GM12878 (cell line): ENCODE measurements around the gene LATS2. TPM values are rescaled to one million over a fixed set of nuclear protein-coding genes. Genes with fewer than 3 reads are reported as not detected.

Source experiments
- ATAC-seq: fragments of 200-7000 bp; cut with Tn5 transposase; 3 replicates; pipeline ENCODE4 v1.9.1; 2020; ENCODE audit warnings: mild to moderate bottlenecking, moderate library complexity
- BruUV-seq: library from RNA; stranded (reverse); fragments of 400-500 nt; replicated peaks from 2 replicates; lab custom pipeline; 2021; lab: Mats Ljungman, UMichigan
- CTCF ChIA-PET: fragments of 300-600 bp; sonication (Branson Sonifier 250); formaldehyde crosslinking; extraction: SDS; loops from one replicate; lab custom pipeline; 2021; ENCODE audit warnings: inconsistent platforms; lab: Yijun Ruan, JAX
- POLR2A ChIA-PET: fragments of 350-600 bp; formaldehyde crosslinking; extraction: SDS; loops from one replicate; lab custom pipeline; 2021; ENCODE audit warnings: inconsistent platforms; lab: Charles Lee
- RAD21 ChIA-PET: fragments of 300-600 bp; sonication (Branson Sonifier 250); formaldehyde crosslinking; loops from one replicate; lab custom pipeline; 2023; ENCODE audit warnings: antibody characterized with exemption; ENCODE audit not compliant: unreplicated experiment; lab: Charles Lee
- SMC1A ChIA-PET: fragments of 300-600 bp; sonication (Branson Sonifier 250); formaldehyde crosslinking; loops from one replicate; lab custom pipeline; 2023; ENCODE audit not compliant: unreplicated experiment, uncharacterized antibody; lab: Charles Lee
- DNase-seq: peaks from one replicate; pipeline ENCODE4 v3.0.0-alpha.2; 2011; ENCODE audit warnings: low read depth, low spot score
- FAIRE-seq: peaks from 3 replicates; lab custom pipeline; 2011; peaks lifted over from hg19 to GRCh38; lab: Jason Lieb, UNC
- H2AFZ ChIP-seq: 2 replicates; pipeline ENCODE4 v1.6.0; 2011; ENCODE audit warnings: low read depth, low read length, control low read depth; ENCODE audit not compliant: control insufficient read depth
- H3K27ac ChIP-seq: 2 replicates; pipeline ENCODE4 v1.5.1; 2011; ENCODE audit warnings: control low read depth; ENCODE audit not compliant: control insufficient read depth, insufficient read depth
- H3K27me3 ChIP-seq, 2 experiments: replicated peaks in 1 of 2; 2 replicates each; pipeline versions ENCODE4 v1.6.0 to v1.6.1; 2011; ENCODE audit warnings: low read length in 1 of 2; ENCODE audit not compliant: control insufficient read depth in 2 of 2, insufficient read depth in 2 of 2
- H3K36me3 ChIP-seq, 2 experiments: 2 replicates each; pipeline ENCODE4 v1.5.1; 2011; ENCODE audit warnings: low read length in 1 of 2; ENCODE audit not compliant: control insufficient read depth in 2 of 2, insufficient read depth in 2 of 2
- H3K4me1 ChIP-seq: 2 replicates; pipeline ENCODE4 v1.6.1; 2011; ENCODE audit warnings: mild to moderate bottlenecking, low read length, moderate library complexity, mixed read lengths; ENCODE audit not compliant: control insufficient read depth, insufficient read depth
- H3K4me2 ChIP-seq: 2 replicates; pipeline ENCODE4 v1.6.0; 2011; ENCODE audit warnings: control low read depth; ENCODE audit not compliant: control insufficient read depth, insufficient read depth
- H3K4me3 ChIP-seq: fragments of 200-600 bp; sonication (generic); 2 replicates; pipeline ENCODE4 v1.5.1; 2016
- H3K79me2 ChIP-seq: 2 replicates; pipeline ENCODE4 v1.6.0; 2011; ENCODE audit warnings: low read length; ENCODE audit not compliant: control insufficient read depth, insufficient read depth
- H3K9ac ChIP-seq: 2 replicates; pipeline ENCODE4 v1.8.0; 2011; ENCODE audit warnings: low read length, control low read depth, mixed read lengths; ENCODE audit not compliant: control insufficient read depth, insufficient read depth
- H3K9me3 ChIP-seq: replicated peaks from 3 replicates; pipeline ENCODE4 v1.5.1; 2011; ENCODE audit warnings: mild to moderate bottlenecking, low read length; ENCODE audit not compliant: control insufficient read depth, insufficient read depth
- H4K20me1 ChIP-seq: 2 replicates; pipeline ENCODE4 v1.6.0; 2011; ENCODE audit not compliant: control insufficient read depth, insufficient read depth
- CEBPB ChIP-seq, 2 experiments: fragments of 150-350 bp in 1 of 2; IDR thresholded peaks; 2 replicates each; pipeline ENCODE4 v1.6.1; 2012 to 2014; ENCODE audit warnings: low read depth in 2 of 2, low read length in 2 of 2, borderline replicate concordance in 1 of 2, inconsistent platforms in 1 of 2
- CHD1 ChIP-seq: IDR thresholded peaks from 2 replicates; pipeline ENCODE4 v1.6.1; 2012; ENCODE audit warnings: low read depth, low read length, improper control_type of control experiment
- EP300 ChIP-seq, 2 experiments: fragments of 150-350 bp in 1 of 2; IDR thresholded peaks; 2 replicates each; pipeline ENCODE4 v1.6.1; 2011 to 2012; ENCODE audit warnings: low read depth in 2 of 2, low read length in 2 of 2, borderline replicate concordance in 1 of 2, improper control_type of control experiment in 1 of 2, inconsistent platforms in 1 of 2; ENCODE audit not compliant: control insufficient read depth in 1 of 2
- EZH2 ChIP-seq: IDR thresholded peaks from 2 replicates; pipeline ENCODE4 v1.6.1; 2012; ENCODE audit warnings: low read depth, mild to moderate bottlenecking, control low read depth, inconsistent platforms, low read length, borderline replicate concordance; ENCODE audit not compliant: control insufficient read depth
- HSF1 ChIP-seq: fragments of 150-350 bp; IDR thresholded peaks from 2 replicates; pipeline ENCODE4 v1.6.1; 2014; ENCODE audit warnings: mild to moderate bottlenecking, low read depth, low read length
- KAT2A ChIP-seq: conservative IDR thresholded peaks from 2 replicates; pipeline ENCODE4 v1.6.1; 2011; ENCODE audit warnings: low read depth, low read length; ENCODE audit not compliant: control insufficient read depth
- LARP7 ChIP-seq: fragments of 450-650 bp; IDR thresholded peaks from 2 replicates; pipeline ENCODE4 v1.6.1; 2017; ENCODE audit warnings: mild to moderate bottlenecking
- MEF2B ChIP-seq: fragments of 450-650 bp; IDR thresholded peaks from 2 replicates; pipeline ENCODE4 v1.6.1; 2018; ENCODE audit warnings: mild to moderate bottlenecking, moderate library complexity; ENCODE audit not compliant: partially characterized antibody, poor library complexity, severe bottlenecking
- PAX5 ChIP-seq: IDR thresholded peaks from 2 replicates; pipeline ENCODE4 v1.6.1; 2011; ENCODE audit warnings: low read depth, low read length, borderline replicate concordance
- PBX3 ChIP-seq: IDR thresholded peaks from 2 replicates; pipeline ENCODE4 v1.6.1; 2011; ENCODE audit warnings: mild to moderate bottlenecking, low read depth, low read length, moderate library complexity; ENCODE audit not compliant: insufficient replicate concordance
- POLR2AphosphoS2 ChIP-seq: IDR thresholded peaks from 2 replicates; pipeline ENCODE4 v1.6.1; 2011; ENCODE audit warnings: low read depth, mild to moderate bottlenecking, low read length, improper control_type of control experiment, moderate library complexity
- SP1 ChIP-seq: IDR thresholded peaks from one replicate; pipeline ENCODE4 v1.6.1; 2011; ENCODE audit warnings: low read depth, low read length
- SRF ChIP-seq, 2 experiments: IDR thresholded peaks; 2 replicates each; pipeline ENCODE4 v1.6.1; 2011; ENCODE audit warnings: low read depth in 2 of 2, low read length in 2 of 2, mild to moderate bottlenecking in 1 of 2, moderate library complexity in 1 of 2
- STAT3 ChIP-seq: IDR thresholded peaks from 2 replicates; pipeline ENCODE4 v1.6.1; 2011; ENCODE audit warnings: low read depth, low read length, improper control_type of control experiment
- WRNIP1 ChIP-seq: IDR thresholded peaks from 2 replicates; pipeline ENCODE4 v1.6.1; 2011; ENCODE audit warnings: low read depth, low read length, improper control_type of control experiment, borderline replicate concordance
- YBX1 ChIP-seq: fragments of 450-650 bp; IDR thresholded peaks from 2 replicates; pipeline ENCODE4 v1.6.1; 2016; ENCODE audit warnings: antibody characterized with exemption
- ZBED1 ChIP-seq: IDR thresholded peaks from 2 replicates; pipeline ENCODE4 v1.6.1; 2016; ENCODE audit warnings: borderline replicate concordance
- ZNF274 ChIP-seq: IDR thresholded peaks from one replicate; pipeline ENCODE4 v1.8.0; 2011; ENCODE audit not compliant: insufficient read length, insufficient read depth
- WGBS: methylation state at CpG from one replicate; pipeline ENCODE4 v1.1.6; 2016; ENCODE audit warnings: low lambda C conversion rate; ENCODE audit not compliant: insufficient replicate concordance, insufficient coverage; ENCODE audit errors: missing lambda C conversion rate; 5-methylcytosine and 5-hydroxymethylcytosine counted together
- in situ Hi-C: fragments of 300-500 bp; cut with MboI; formaldehyde crosslinking; loops from 9 replicates; pipeline ENCODE4 v1.14.3; 2018; ENCODE audit warnings: mixed read lengths
- intact Hi-C: fragments of 100-400 bp; cut with micrococcal nuclease; formaldehyde crosslinking; loops from one replicate; pipeline ENCODE4 v1.14.2; 2022; ENCODE audit not compliant: unreplicated experiment
- polyA plus RNA-seq, 11 experiments: library from polyadenylated mRNA; depleted of rRNA in 4 of 11; unstranded in 6 of 11; stranded (reverse) in 5 of 11; fragments of >200 nt; fragmentation: Nextera tagmentation in 4 of 11; fragmentation: Illumina TruSeq in 1 of 11; extraction: Ambion mirVana in 4 of 11; extraction: Trizol in 1 of 11; gene quantifications; 1 replicate in 1 of 11; 2 replicates in 10 of 11; pipeline versions ENCODE4 v1.2.1 to v1.2.3, GENCODE V29; 2011 to 2016; ENCODE audit warnings: inconsistent platforms in 2 of 11, missing spikeins in 2 of 11, low read depth in 1 of 11
- total RNA-seq, 4 experiments: library from RNA; depleted of rRNA in 3 of 4; stranded (reverse); fragments of >200 nt in 3 of 4; fragmentation: Illumina TruSeq in 1 of 4; extraction: Trizol in 1 of 4; gene quantifications; 2 replicates each; pipeline versions ENCODE4 v1.2.1 to v1.2.3, GENCODE V29; 2013 to 2021
- TF ChIP-seq, protein P1 (sequence below): IDR thresholded peaks from 2 replicates; pipeline ENCODE4 v1.6.1; 2012; ENCODE audit warnings: low read depth, low read length, improper control_type of control experiment
- TF ChIP-seq, protein P2 (sequence below): IDR thresholded peaks from 2 replicates; pipeline ENCODE4 v1.6.1; 2011; ENCODE audit warnings: borderline replicate concordance, low read depth, mild to moderate bottlenecking, moderate library complexity, low read length; ENCODE audit not compliant: insufficient read depth, poor library complexity, severe bottlenecking

LATS2 gene
- total and polyA plus RNA-seq, 10 of the 15 experiments (the other 5 are each of a cell fraction or from before 2014, with no cell fraction given), result 0.90 to 7.8 (median 2.0) TPM

DNA sequence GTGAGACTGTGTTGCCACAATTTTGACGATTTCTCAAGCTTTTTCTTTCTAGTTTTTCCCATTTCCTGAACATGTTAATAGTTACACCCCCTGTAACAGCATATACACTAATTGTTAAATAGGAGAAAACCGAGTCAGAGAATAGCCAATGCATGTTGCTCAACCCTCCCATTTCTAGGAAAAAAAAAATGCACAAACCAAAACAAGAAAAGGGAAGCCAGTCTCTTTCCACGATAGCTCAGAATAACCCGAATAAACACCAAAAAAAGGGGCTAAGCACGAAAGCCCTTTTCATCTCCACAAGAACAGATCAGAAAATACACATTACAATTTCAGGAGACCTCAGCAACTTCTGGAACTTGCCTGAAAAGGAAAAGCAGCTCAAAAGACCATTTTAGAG, 16.3 kb downstream of the LATS2 start:
- BruUV-seq, result no TSS peak
- ChIA-PET POLR2A (no interaction called here), CTCF (interaction anchor here (0.6 to 1.3 kb wide), 3 partner anchors 101 to 131 kb away, joined by 3 to 6 read pairs (median 4); partner anchors contain the start of genes MRPL57 and SKA3), SMC1A (interaction anchor here (0.8 to 1.1 kb wide), 2 partner anchors 11 to 102 kb away, joined by 3 read pairs; no protein-coding TSS in a partner anchor), RAD21 (interaction anchor here (1.0 kb wide), 1 partner anchor 16 kb away, joined by 3 read pairs; the partner anchor contains the start of gene LATS2)
- Histone ChIP-seq H3K36me3 (no peaks in the 10 kb centered on the region), H4K20me1 (no peaks in the 10 kb centered on the region), H3K9me3 (no peaks in the 10 kb centered on the region), H3K4me2 (peak overlapping the region; percentile 17; the same call in 1 of the 2 replicates), H3K79me2 (no peaks in the 10 kb centered on the region; the same call in 1 of the 2 replicates), H3K9ac (no peak overlapping the region), H3K27me3 (no peaks in the 10 kb centered on the region), H3K4me1 (peaks cover 3% of the 10 kb centered on the region; the same call in 1 of the 2 replicates), H3K4me3 (no peak overlapping the region), H3K27ac (no peak overlapping the region), H2AFZ (peak overlapping the region; percentile 34)
- TF ChIP-seq ZNF274, result no peak
- no peak for TF ChIP-seq SP1
- TF ChIP-seq, protein P1, sequence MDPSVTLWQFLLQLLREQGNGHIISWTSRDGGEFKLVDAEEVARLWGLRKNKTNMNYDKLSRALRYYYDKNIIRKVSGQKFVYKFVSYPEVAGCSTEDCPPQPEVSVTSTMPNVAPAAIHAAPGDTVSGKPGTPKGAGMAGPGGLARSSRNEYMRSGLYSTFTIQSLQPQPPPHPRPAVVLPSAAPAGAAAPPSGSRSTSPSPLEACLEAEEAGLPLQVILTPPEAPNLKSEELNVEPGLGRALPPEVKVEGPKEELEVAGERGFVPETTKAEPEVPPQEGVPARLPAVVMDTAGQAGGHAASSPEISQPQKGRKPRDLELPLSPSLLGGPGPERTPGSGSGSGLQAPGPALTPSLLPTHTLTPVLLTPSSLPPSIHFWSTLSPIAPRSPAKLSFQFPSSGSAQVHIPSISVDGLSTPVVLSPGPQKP, result no peak
- TF ChIP-seq LARP7, result no peak
- TF ChIP-seq PAX5, result no peak
- no peak for TF ChIP-seq PBX3
- TF ChIP-seq MEF2B, result no peak
- TF ChIP-seq SRF (IDR thresholded peaks at IDR 0.05; ENCODE audit: low read depth in 2 of 2, low read length in 2 of 2), result no peak
- no peak for TF ChIP-seq CHD1
- TF ChIP-seq ZBED1, result no peak
- TF ChIP-seq STAT3, result no peak
- no peak for TF ChIP-seq CEBPB (IDR thresholded peaks at IDR 0.05; ENCODE audit: borderline replicate concordance in 1 of 2, low read depth in 2 of 2, low read length in 2 of 2)
- TF ChIP-seq POLR2AphosphoS2, result no peak
- TF ChIP-seq HSF1, result no peak
- TF ChIP-seq, protein P2, sequence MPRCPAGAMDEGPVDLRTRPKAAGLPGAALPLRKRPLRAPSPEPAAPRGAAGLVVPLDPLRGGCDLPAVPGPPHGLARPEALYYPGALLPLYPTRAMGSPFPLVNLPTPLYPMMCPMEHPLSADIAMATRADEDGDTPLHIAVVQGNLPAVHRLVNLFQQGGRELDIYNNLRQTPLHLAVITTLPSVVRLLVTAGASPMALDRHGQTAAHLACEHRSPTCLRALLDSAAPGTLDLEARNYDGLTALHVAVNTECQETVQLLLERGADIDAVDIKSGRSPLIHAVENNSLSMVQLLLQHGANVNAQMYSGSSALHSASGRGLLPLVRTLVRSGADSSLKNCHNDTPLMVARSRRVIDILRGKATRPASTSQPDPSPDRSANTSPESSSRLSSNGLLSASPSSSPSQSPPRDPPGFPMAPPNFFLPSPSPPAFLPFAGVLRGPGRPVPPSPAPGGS, result no peak
- no peak for TF ChIP-seq WRNIP1
- TF ChIP-seq KAT2A, result no peak
- no peak for TF ChIP-seq EP300 (IDR thresholded peaks at IDR 0.05; ENCODE audit: borderline replicate concordance in 1 of 2, control insufficient read depth in 1 of 2, low read depth in 2 of 2, low read length in 2 of 2)
- no peak for TF ChIP-seq YBX1
- TF ChIP-seq EZH2, result no peak
- FAIRE-seq (no peak), DNase-seq (no peak), ATAC-seq (no peak)
- in situ Hi-C loops, result no loop called here
- 77% methylated on average over 5 of the region's 5 CpGs for WGBS
- intact Hi-C loops, result no loop called here
